HG03280 (cell line): Measurements from ENCODE around the gene OSBPL2.

ENCODE experiments used
- ATAC-seq: cut with Tn5 transposase; IDR thresholded peaks from one replicate; pipeline ENCODE4 v1.9.1; 2021; ENCODE audit warnings: mild to moderate bottlenecking, moderate library complexity; ENCODE audit not compliant: unreplicated experiment

Gene OSBPL2

GRCh38 chr20:62296724-62297448, 58.6 kb downstream of the OSBPL2 start:
- no peak for ATAC-seq

- ATAC-seq, result no peak
Measured at GRCh38 chr20:62297449-62298227, 59.3 kb downstream of the OSBPL2 start.

GRCh38 chr20:62298577-62299249, 60.4 kb downstream of the OSBPL2 start:
- ATAC-seq, result no peak

- ATAC-seq, result no peak
Measured at GRCh38 chr20:62299666-62300236, 61.4 kb downstream of the OSBPL2 start.

- ATAC-seq, result no peak
Measured at GRCh38 chr20:62300319-62300718, 62.0 kb downstream of the OSBPL2 start.

GRCh38 chr20:62301111-62301668, 62.9 kb downstream of the OSBPL2 start:
- no peak for ATAC-seq

GRCh38 chr20:62301773-62302340, 63.5 kb downstream of the OSBPL2 start:
- peak; percentile 35 for ATAC-seq

GRCh38 chr20:62302341-62303061, 64.2 kb downstream of the OSBPL2 start, which contains the start of gene ADRM1:
Gene ADRM1, plus strand, starts transcription at chr20:62302997. Its CDS starts 572 bp downstream, at chr20:62303569.
- peak; percentile 86 for ATAC-seq

- no peak for ATAC-seq
Measured at GRCh38 chr20:62303062-62303339, 64.7 kb downstream of the OSBPL2 start.

- ATAC-seq, result peak; percentile 2
Measured at GRCh38 chr20:62303340-62304226, 65.3 kb downstream of the OSBPL2 start.

GRCh38 chr20:62304331-62305148, 66.2 kb downstream of the OSBPL2 start:
- no peak for ATAC-seq

- no peak for ATAC-seq
Measured at GRCh38 chr20:62305149-62305764, 66.9 kb downstream of the OSBPL2 start.

GRCh38 chr20:62305765-62306413, 67.6 kb downstream of the OSBPL2 start:
- ATAC-seq, result no peak

GRCh38 chr20:62306414-62307187, 68.3 kb downstream of the OSBPL2 start:
- ATAC-seq, result no peak

- ATAC-seq, result no peak
Measured at GRCh38 chr20:62307226-62308101, 69.1 kb downstream of the OSBPL2 start.
